ENCODE data around the gene CD44.
"Not testable (repeated sequence)": the region's sequence is repeated elsewhere in the genome, so short reads cannot be mapped to it uniquely, and the experiment has no call there.

Gene CD44

DNA sequence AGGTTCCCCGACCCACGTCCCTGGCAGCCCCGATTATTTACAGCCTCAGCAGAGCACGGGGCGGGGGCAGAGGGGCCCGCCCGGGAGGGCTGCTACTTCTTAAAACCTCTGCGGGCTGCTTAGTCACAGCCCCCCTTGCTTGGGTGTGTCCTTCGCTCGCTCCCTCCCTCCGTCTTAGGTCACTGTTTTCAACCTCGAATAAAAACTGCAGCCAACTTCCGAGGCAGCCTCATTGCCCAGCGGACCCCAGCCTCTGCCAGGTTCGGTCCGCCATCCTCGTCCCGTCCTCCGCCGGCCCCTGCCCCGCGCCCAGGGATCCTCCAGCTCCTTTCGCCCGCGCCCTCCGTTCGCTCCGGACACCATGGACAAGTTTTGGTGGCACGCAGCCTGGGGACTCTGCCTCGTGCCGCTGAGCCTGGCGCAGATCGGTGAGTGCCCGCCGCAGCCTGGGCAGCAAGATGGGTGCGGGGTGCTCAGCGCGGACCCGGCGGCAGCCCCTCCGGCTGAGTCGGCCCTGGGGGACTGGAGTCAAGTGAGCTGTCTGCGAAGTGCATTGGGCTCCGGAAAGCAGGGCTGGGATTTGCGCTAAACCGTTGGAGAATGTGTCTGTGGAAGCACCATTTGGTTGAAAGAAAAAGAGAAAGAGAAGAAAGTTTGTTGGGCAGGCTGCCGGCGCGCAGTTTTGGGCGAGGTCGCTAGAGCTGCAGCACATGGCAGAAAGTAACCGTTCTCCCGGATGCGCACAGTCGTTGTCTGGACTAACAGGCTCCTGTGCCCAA is at the start of gene CD44:
Gene CD44, plus strand, starts transcription at position 229 of the 779 bp plus-strand sequence. Its CDS starts 133 bp downstream, at position 362.
- DNase-seq = no peak

DNA sequence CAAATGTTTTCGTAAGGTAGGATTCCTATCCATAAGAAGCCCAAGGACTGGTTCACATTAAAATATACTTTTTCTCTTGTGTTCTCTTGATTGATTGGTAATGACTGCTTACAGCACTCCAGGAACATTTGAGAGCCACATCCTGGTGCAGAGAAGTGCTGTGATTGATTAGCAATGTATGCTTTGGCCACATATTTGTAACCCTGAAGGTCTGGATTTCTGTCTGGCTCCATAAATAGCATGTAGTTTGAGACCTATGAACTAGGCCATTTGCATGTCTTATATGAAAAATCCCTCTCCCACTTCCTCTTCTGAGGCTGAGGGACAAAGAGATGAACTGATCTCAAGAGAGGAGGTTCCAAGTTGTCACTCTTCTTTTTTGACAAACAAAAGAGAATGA is 49.3 kb upstream of the CD44 start:
- DNase-seq = no peak

DNA sequence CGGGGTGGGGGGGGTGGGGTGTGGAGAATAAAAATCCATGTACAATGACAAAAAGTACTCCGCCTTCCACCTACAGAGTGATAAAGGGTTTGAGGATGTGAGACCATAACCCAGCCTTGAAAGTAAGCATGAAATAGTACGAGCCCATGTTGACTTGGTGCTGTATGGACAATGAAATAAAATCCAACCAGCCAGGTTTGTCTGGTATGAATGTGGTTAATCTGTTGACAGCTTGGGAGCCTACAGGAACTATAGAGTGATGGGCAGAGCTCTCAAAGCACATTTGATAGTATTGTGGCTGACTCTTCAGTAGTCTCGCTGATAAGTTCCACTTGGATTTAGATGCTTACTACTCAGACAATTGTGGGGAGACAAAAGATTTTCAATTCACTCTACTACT is 48.8 kb upstream of the CD44 start:
- DNase-seq = no peak

DNA sequence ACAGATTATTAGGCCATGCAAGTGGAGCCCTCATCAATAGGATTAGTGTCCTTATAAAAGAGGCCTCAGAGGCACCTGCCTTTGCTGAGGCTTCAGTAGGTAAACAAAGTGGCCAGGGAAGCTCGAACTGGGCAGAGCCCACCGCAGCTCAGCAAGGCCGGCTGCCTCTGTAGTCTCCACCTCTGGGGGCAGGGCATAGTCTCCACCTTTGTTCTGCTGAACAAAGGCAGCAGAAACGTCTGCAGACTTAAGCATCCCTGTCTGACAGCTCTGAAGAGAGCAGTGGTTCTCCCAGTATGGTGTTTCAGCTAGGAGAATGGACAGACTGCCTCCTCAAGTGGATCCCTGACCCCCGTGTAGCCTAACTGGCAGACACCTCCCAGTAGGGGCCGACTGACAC is 48.0 kb upstream of the CD44 start:
- not testable (repeated sequence) for DNase-seq

DNA sequence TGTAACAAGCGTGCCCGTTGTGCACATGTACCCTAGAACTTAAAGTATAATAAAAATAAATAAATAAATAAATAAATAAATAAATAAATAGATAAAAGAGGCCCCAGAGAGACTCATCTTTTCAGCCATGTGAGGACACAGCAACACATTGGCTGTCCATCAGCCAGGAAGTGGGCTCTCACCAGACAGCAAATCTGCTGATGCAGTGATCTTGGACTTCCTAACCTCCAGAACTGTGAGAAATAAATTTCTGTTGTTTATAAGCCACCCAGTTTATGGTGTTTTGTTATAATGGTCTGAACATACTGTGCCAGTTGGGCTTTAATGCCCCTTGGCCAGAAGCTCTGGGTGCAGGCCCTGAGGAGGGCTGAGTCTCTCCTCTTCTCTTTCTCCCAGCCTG is 42.2 kb upstream of the CD44 start:
- no peak for DNase-seq

DNA sequence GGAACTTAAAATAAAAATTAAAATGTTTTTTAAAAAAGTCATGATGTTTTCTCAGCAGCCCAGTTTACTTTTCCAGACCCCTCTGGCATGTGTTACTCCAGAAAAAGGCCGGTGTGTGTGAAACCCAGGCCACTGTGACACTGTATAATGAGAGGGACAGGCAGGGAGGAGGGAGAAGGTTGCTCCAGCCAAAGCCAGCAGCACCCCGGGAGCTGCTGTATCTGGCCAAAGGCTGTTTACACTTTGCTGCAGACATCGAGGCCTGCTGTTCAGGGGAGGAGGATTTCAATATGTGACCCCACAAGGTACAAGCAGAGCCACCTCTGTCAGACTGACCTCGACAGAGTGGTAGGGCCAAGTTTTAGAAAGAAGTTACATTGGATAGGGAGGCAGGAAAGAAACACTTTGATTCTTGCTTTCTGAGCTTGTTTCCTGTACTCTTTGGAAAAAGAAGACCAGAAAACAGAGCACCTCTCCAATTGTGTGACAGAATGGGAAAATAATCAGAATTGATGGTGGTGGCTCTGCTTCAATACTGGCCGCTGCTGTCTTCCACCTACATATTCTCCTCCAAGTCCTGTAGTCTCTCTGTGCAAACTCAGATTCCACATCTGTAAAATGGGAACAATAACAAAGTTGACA is 41.0 kb upstream of the CD44 start:
- DNase-seq = no peak

DNA sequence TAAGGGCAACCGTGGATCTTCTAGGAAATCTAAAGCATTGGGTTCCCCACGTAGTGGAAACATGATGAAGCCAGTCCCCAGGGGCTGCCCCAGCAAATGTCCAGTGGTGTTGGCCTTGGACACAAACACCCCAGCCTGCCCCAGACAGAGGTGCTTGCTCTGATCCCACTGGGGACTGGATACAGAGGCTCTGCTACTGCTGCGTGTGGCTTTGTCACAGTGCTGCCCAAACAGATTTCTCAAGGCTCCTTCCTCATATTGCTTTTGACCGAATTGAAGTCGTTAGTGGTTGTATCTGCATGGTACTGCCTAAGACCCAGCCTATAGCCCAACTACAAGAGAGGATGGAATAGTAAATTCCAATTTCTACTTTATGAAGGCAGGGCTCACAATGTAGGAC is 40.1 kb upstream of the CD44 start:
- DNase-seq = no peak

DNA sequence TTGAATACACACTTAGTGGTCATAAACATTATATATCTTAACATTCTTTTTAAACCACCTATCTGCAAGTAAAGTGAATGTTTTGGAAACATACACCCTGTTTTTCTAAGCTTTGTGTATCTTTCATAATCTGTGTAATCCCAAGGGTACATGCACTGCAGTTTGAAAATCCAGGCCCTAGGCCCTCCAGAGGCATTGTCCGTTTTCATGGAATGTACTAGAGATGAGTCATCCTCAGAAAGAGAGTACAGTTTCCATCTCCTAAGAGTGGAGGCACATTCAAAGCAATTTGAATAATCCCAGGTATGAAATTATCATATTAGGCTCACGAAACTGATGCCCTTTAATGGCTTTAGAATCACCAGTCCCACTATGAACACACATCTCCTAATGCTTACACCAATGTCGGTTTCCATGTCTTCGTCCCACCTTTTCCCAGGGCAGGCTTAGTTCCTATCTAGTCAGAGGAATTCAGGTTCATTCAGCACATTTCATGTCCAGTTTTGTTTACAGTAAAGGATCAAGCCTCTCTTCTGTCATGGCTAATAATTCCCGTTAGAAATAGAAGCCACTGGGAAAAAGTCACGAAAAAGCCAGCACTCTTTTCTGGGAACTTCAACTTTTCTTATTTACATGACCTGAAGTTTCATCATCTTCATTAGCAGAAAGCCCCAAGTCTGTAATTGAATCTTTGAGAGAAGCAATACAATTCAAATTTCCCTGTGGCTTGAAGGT is 39.5 kb upstream of the CD44 start:
- DNase-seq = no peak

DNA sequence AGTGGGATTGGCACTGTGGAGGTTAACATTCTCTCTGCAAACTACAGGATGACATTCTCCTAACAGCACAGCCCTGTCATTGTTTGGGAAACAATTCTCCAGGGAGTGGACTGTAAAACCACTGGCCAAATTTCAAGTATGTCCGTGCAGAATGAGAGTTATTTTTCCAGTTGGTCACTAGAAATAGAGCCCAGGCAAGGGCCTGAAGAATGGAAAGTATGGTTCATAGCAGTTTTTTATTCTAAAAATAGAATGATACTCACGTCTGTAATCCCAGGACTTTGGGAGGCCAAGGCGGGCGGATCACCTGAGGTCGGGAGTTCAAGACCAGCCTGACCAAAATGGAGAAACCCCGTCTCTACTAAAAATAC is 39.0 kb upstream of the CD44 start:
- DNase-seq = no peak

DNA sequence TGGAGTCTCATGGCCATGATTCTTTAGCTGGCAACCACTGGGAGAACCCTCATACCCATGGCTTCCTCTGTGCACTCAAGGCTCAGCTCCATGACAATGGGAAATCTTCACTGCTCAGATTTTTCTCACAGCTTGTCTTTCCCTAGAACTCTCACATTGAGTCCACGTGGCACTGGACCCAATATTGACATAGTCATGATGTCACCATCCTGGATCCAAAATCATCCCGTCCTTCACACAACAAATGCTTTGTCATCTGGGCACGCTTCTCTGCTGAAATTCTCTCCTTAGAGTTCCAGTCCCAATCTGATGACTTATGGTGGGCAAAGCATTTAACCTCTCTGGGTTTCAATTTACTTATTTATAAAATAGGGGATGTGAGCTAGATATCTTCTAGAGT is 37.7 kb upstream of the CD44 start:
- DNase-seq = no peak

DNA sequence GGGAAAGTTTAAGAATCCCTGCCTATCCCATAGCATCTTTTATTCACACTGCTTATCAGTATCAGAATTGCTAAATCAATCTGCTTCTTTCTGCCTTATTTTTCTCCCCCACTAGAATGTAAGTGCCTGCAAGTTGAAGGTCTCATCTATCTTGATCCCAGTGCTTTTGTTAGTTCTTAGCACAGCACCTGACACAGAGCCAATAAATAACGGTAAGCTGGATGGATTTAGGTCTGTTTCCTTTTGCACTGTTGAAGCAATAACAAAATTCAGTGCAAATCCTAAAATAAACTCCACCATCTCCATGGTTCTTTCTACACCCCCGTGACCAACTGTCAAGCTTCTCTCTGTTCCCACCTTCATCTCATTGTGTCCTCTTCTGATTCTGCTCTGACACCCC is 36.7 kb upstream of the CD44 start:
- no peak for DNase-seq

DNA sequence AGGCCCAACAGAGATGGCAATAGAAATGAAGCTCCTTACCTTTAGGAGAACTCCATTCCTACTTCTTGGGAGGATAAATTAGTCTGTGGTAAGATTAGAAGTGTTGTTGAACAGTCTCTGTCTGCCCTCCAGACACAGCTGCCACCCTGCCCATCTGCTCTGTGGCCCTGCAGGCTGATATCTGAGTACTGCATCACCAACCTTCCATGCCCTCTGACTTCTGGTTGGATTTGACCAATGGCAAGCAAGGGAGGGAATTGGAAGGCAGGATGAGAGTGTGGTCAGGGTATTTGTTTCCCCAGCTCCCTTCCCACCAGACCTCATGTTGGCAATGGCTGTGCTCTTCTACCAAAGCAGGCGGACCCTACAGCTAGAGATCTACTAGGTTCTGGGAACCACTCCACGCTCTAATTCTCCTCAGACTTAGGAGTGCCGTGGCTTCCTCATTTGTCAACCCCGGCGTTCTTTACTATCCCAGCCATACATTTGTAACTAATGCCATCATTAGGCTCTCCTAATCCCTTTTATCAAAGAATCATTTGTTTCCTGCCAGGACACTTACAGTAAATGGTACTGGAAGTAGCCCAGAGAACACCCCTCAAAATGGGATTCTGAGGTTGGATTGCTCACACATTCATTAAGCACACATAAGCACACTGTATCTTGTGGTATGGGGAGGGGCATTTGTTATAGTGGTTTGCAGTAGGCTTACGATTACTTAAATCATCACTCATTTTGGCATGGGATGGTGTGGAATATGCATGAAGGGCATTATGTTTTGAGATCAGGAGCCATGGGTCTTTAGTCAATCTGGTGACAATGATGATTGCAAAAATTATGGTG is 35.4 kb upstream of the CD44 start:
- DNase-seq = no peak

DNA sequence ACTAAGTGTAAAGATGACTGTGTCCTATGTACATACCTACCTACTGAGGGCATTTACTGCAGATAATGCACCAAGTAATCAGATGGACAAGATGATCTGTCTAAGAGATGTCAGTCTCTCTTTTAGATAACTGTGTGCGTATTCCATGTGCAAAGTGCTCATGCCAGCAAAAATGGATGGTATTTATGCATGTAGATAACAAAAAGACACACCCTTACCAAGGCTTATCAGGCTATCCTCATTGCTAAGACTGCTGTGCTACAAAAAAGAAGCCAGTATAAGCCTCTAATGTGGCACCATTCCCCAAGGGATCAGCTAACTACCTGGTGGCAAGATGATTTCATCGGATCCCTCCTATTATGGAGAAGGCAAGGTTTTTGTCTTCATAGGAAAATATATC is 34.3 kb upstream of the CD44 start:
- DNase-seq = no peak

DNA sequence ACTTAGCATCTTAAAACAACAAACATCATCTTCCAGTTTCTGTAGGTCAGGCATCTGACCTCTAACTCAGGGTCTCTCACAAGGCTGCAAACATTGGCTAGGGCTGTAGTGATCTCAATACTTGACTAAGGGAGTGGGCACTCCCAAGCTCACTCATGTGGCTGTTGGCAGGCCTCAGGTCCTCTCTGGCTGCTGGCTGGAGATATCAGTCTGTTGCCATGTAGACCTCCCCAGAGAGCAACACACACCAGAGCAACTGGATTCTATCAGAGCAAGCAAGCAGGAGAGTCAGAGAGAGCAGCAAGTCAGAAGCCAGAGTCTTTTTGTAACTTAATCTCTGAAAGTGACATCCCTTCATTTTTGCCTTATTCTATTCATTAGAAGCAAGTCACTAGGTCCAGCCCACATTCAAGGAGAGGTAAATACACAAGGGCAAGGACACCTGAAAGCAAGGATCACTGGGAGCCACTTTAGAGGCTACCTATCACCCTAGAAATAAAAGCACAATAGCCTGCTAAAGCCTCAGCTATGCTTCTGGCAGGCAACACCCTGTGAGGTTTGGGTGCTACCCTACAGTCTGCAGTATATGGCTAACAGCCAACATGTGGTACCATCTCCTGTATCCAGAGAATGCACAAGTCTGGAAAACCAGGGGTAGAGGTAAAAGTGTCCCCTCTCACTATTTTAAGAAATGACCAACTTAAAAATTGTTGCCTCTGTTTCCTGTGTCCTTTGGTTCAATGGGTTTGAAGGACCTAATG is 33.5 kb upstream of the CD44 start:
- DNase-seq = no peak

DNA sequence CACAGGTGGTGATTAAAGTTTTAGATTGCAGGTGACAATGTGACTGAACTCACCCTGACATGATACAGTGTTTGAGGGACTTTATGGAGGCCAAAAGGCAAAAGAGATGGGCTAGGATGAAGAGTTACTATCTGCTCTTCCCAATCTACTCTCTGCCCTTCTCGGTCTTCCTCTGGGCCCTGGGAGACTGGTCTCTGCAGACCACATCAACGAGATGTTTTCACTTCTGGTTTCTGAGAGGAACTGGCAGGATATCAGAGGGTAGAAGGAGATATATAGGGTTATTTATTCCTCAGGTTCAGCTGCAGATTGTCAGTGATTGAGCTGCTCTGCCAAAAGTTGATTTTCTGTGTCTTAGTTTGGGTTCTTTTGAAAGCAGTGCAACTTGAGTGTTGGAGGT is 32.4 kb upstream of the CD44 start:
- no peak for DNase-seq

DNA sequence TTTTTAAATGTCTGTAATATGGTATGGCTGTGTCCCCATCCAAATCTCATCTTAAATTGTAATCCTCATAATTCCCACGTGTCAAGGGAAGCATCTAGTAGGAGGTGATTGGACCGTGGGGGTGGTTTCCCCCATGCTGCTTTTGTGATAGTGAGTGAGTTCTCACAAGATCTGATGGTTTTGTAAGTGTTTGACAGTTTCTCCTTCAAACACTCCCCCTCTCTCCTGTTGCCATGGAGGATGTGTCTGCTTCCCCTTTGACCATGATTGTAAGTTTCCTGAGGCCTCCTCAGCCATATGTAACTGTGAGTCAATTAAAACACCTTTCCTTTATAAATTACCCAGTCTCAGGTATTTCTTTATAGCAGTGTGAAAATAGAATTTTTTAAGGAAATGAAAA is 31.1 kb upstream of the CD44 start:
- no peak for DNase-seq

DNA sequence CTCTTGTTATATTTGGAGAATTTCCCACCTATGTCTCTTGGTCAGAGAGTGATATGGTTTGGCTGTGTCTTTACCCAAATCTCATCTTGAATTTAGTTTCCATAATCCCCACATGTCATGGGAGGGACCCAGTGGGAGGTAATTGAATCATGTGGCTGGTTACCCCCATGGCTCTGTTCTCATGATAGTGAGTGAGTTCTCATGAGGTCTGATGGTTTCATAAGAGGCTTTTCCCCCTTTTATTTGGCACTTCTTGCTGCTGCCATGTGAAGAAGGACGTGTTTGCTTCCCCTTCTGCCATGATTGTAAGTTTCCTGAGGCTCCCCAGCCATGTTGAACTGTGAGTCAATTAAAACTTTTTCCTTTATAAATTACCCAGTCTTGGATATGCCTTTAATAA is 30.6 kb upstream of the CD44 start:
- not testable (repeated sequence) for DNase-seq

DNA sequence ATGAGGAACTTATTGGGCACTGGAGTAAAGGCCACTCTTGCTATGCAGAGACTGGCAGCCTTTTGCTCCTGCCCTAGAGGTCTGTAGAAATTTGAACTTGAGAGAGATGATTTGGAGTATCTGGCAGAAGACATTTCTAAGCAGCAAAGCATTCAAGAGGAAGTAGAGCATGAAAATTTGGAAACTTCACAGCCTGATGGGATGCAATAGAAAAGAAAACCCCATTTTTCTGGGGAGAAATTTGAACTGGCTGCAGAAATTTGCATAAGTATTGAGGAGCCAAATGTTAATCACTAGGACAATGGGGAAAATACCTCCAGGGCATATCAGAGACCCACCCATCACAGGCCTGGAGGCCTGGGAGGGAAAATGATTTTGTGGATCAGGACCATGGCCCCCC is 29.9 kb upstream of the CD44 start:
- no peak for DNase-seq

DNA sequence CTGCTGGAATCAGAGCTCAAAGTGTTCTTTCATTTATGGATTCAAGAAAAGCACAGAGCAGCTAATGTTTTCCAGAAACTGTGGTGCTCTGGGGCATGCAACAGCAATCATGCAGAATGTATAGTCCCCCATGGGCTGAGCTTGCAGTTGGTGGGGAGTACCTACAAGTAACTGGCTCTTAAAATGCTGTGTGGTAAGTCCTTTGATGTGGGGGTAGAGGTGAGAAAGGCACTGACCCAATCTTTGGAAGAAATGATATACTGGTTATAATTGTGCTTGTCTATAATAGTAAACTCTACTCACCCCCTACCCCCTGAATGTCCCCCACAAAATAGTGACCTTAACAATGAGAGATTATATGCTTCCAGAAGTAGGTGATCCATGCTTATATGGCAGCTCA is 29.1 kb upstream of the CD44 start:
- DNase-seq = no peak

DNA sequence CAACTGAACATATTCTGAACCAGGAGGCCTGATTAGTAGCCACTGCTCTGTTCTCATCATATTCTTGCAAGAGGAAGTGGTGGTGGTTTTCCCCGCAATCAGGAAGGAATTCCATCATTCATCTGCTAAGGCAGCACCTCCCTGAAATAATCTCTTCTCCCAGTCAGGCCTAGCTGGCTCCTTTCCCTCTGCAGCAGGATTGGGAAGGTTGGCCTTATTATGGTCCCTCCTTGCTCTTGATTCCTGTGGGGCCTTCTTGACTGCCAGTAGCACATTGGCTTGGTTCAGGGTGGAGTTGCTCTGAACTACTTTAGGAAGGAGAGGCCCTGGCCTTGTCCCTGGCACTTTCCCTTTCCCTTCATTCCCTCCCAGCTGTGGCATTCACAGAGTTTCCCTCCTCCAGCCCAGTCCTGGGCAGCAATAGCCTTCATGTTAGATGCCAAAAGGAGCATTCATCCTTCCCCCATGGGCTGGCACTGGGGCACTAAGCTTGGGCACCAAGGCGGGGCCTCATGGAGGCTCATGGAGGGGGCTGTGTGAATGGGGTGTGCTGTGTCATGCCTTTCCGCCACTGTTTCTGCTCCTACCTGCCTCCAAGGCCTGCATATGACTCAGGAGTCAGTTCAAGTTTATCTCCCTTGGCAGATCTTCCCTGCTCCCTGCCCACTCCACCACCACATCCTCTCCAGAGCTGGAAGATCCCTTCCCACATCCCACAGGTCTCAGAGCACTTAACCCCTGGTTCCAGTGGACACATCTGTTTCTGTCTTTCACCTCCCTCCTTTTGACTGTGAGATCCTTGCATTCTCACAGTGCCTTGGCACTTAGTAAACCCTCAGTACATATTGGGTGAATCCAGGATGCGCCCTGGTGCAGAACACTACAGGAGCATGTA is 27.6 kb upstream of the CD44 start:
- DNase-seq = no peak

All from cortex of kidney (tissue), 1 donor.